K562 (cell line): ENCODE results near the gene SMURF1. TPM values are rescaled to one million over a fixed set of nuclear protein-coding genes. Genes with fewer than 3 reads are reported as not detected.
A peak's percentile ranks its signal among the peaks of the same experiment; 100 is the strongest.

Experiments used
- ATAC-seq: fragments of 200-7000 bp; cut with Tn5 transposase; 3 replicates; pipeline ENCODE4 v1.9.1; 2020; ENCODE audit warnings: moderate library complexity
- BruUV-seq: library from RNA; stranded (reverse); fragments of 400-500 nt; replicated peaks from 2 replicates; lab custom pipeline; 2021; lab: Mats Ljungman, UMichigan
- CTCF ChIA-PET: fragments of 300-600 bp; formaldehyde crosslinking; extraction: SDS; loops from one replicate; lab custom pipeline; 2021; ENCODE audit warnings: low intra/inter-chr PET ratio; lab: Yijun Ruan, JAX
- POLR2A ChIA-PET: fragments of 300-600, 350-650 bp; sonication (Branson Sonifier 250); formaldehyde crosslinking; extraction: SDS; loops from one replicate; lab custom pipeline; 2021; ENCODE audit warnings: antibody characterized with exemption, inconsistent platforms; lab: Yijun Ruan, JAX
- DNase-seq, 4 experiments: peaks; one replicate each; pipeline versions ENCODE4 v3.0.0 to v3.0.0-alpha.2; 2011 to 2018; ENCODE audit warnings: low spot score in 3 of 4, mixed read lengths in 3 of 4; ENCODE audit errors: extremely low read depth in 1 of 4
- FAIRE-seq: peaks from 2 replicates; lab custom pipeline; 2011; peaks lifted over from hg19 to GRCh38; lab: Jason Lieb, UNC
- H2AFZ ChIP-seq: 2 replicates; pipeline ENCODE4 v1.6.0; 2011; ENCODE audit warnings: low read depth, low read length, control low read depth, inconsistent platforms
- H3K27ac ChIP-seq: fragments of 200-600 bp; 3 replicates; pipeline ENCODE4 v1.8.0; 2011; ENCODE audit warnings: low read depth, mild to moderate bottlenecking, control low read depth, inconsistent platforms, low read length, moderate library complexity, mixed read lengths; ENCODE audit errors: extremely low read depth
- H3K27me3 ChIP-seq, 2 experiments: fragments of 300-600 bp in 1 of 2; 2 replicates in 1 of 2; 3 replicates in 1 of 2; pipeline versions ENCODE4 v1.6.0 to v1.8.0; 2011; ENCODE audit warnings: inconsistent platforms in 2 of 2, low read length in 2 of 2, mild to moderate bottlenecking in 1 of 2, mixed read lengths in 1 of 2, moderate library complexity in 1 of 2; ENCODE audit not compliant: control insufficient read depth in 2 of 2, insufficient read depth in 2 of 2
- H3K36me3 ChIP-seq: fragments of 300-600 bp; 3 replicates; pipeline ENCODE4 v1.8.0; 2011; ENCODE audit warnings: mild to moderate bottlenecking, low read length, inconsistent platforms; ENCODE audit not compliant: control insufficient read depth, insufficient read depth
- H3K4me1 ChIP-seq, 2 experiments: fragments of 200-600 bp in 1 of 2; replicated peaks in 1 of 2; 2 replicates in 1 of 2; 3 replicates in 1 of 2; pipeline versions ENCODE4 v1.5.1 to v1.8.0; 2011; ENCODE audit warnings: inconsistent platforms in 2 of 2, low read length in 2 of 2, mild to moderate bottlenecking in 1 of 2, mixed read lengths in 1 of 2, moderate library complexity in 1 of 2; ENCODE audit not compliant: control insufficient read depth in 2 of 2, insufficient read depth in 2 of 2
- H3K4me2 ChIP-seq: 2 replicates; pipeline ENCODE4 v1.6.1; 2011; ENCODE audit warnings: low read length, control low read depth, inconsistent platforms, mixed read lengths; ENCODE audit not compliant: insufficient read depth
- H3K4me3 ChIP-seq: fragments of 200-600 bp; sonication (generic), shearing (Covaris generic); 2 replicates; pipeline ENCODE4 v1.5.1; 2016; ENCODE audit warnings: control low read depth, inconsistent platforms
- H3K79me2 ChIP-seq: fragments of 200-600 bp; 3 replicates; pipeline ENCODE4 v1.8.0; 2011; ENCODE audit warnings: low read length, inconsistent platforms; ENCODE audit not compliant: control insufficient read depth, insufficient read depth
- H3K9ac ChIP-seq, 2 experiments: 2 replicates each; pipeline versions ENCODE4 v1.6.0 to v1.6.1; 2011; ENCODE audit warnings: low read depth in 2 of 2, low read length in 2 of 2, control low read depth in 1 of 2, inconsistent platforms in 1 of 2, mild to moderate bottlenecking in 1 of 2, mixed read lengths in 1 of 2; ENCODE audit not compliant: insufficient read depth in 1 of 2
- H3K9me1 ChIP-seq: one replicate; pipeline ENCODE4 v1.6.0; 2011; ENCODE audit warnings: inconsistent platforms, mild to moderate bottlenecking, low read length, moderate library complexity; ENCODE audit not compliant: control insufficient read depth, insufficient read depth
- H3K9me3 ChIP-seq: replicated peaks from 2 replicates; pipeline ENCODE4 v1.5.1; 2011; ENCODE audit warnings: low read depth, low read length, inconsistent platforms; ENCODE audit not compliant: control insufficient read depth, insufficient read depth
- H4K20me1 ChIP-seq: replicated peaks from 2 replicates; pipeline ENCODE4 v1.6.1; 2011; ENCODE audit warnings: low read length, inconsistent platforms, mixed read lengths; ENCODE audit not compliant: control insufficient read depth, insufficient read depth
- BMI1 ChIP-seq: fragments of 150-350 bp; IDR thresholded peaks from 2 replicates; pipeline ENCODE4 v1.6.1; 2014; ENCODE audit warnings: low read length
- ELF1 ChIP-seq: fragments of 200-800 bp; sonication (Bioruptor generic); IDR thresholded peaks from 2 replicates; pipeline ENCODE4 v1.6.1; 2016; ENCODE audit warnings: missing genetic modification characterization, missing compliant biosample characterization
- GATAD2A ChIP-seq: fragments of 450-650 bp; IDR thresholded peaks from 2 replicates; pipeline ENCODE4 v1.6.1; 2017
- RBM15 ChIP-seq: fragments of 200-400 bp; formaldehyde crosslinking; IDR thresholded peaks from 2 replicates; pipeline ENCODE4 v1.6.1; 2018; ENCODE audit warnings: mild to moderate bottlenecking, low read length, moderate library complexity; ENCODE audit not compliant: insufficient read depth
- RNF219 ChIP-seq: fragments of 250-450 bp; sonication (Bioruptor Pico); IDR thresholded peaks from 2 replicates; pipeline ENCODE4 v1.5.0; 2022; ENCODE audit warnings: mild to moderate bottlenecking
- ZNF324 ChIP-seq: fragments of 250-450 bp; sonication (Bioruptor Pico); IDR thresholded peaks from 2 replicates; pipeline ENCODE4 v1.4.0; 2020; ENCODE audit warnings: mild to moderate bottlenecking
- ZSCAN32 ChIP-seq: fragments of 450-650 bp; formaldehyde crosslinking; IDR thresholded peaks from 2 replicates; pipeline ENCODE4 v1.4.0; 2020; ENCODE audit warnings: mild to moderate bottlenecking, moderate library complexity
- WGBS: fragments of 100-300 bp; shearing (Covaris generic); methylation state at CpG from one replicate; pipeline ENCODE4 v1.1.6; 2016; ENCODE audit warnings: low coverage, mixed read lengths; ENCODE audit not compliant: insufficient coverage; ENCODE audit errors: missing lambda C conversion rate; 5-methylcytosine and 5-hydroxymethylcytosine counted together
- in situ Hi-C: fragments of 300-500 bp; cut with MboI; formaldehyde crosslinking; loops from 4 replicates; pipeline ENCODE4 v1.15.0; 2018; ENCODE audit warnings: inconsistent platforms, mixed read lengths
- intact Hi-C: fragments of 100-400 bp; cut with micrococcal nuclease; formaldehyde crosslinking; loops from 2 replicates; pipeline ENCODE4 v1.14.2; 2022
- polyA plus RNA-seq, 8 experiments: library from polyadenylated mRNA; depleted of rRNA in 4 of 8; stranded (reverse) in 5 of 8; unstranded in 3 of 8; fragments of >200 nt; fragmentation: Nextera tagmentation in 2 of 8; fragmentation: Illumina TruSeq in 1 of 8; extraction: Ambion mirVana in 2 of 8; extraction: Trizol in 1 of 8; gene quantifications; 2 replicates each; pipeline versions ENCODE4 v1.2.1 to v1.2.3, GENCODE V29; 2011 to 2014; ENCODE audit warnings: inconsistent platforms in 1 of 8, missing spikeins in 1 of 8
- total RNA-seq, 7 experiments: library from RNA; depleted of rRNA in 6 of 7; stranded (reverse); fragments of >200 nt in 6 of 7; fragmentation: Illumina TruSeq in 2 of 7; extraction: Trizol in 2 of 7; gene quantifications; 2 replicates each; pipeline versions ENCODE4 v1.2.1 to v1.2.3, GENCODE V29; 2011 to 2021; ENCODE audit warnings: low replicate concordance in 1 of 7
- TF ChIP-seq, protein P1 (sequence below): fragments of 250-450 bp; sonication (Bioruptor Pico); IDR thresholded peaks from 2 replicates; pipeline ENCODE4 v1.5.0; 2020; ENCODE audit warnings: mild to moderate bottlenecking
- TF ChIP-seq, protein P2 (sequence below): IDR thresholded peaks from 3 replicates; pipeline ENCODE4 v1.6.1; 2011; ENCODE audit warnings: borderline replicate concordance, mild to moderate bottlenecking, moderate library complexity; ENCODE audit not compliant: insufficient read length; ENCODE audit errors: extremely low read depth

SMURF1 gene
- total and polyA plus RNA-seq, 9 of the 15 experiments (the other 6 are each of a cell fraction or from before 2014, with no cell fraction given), result 1.0 to 20.1 (median 12.6) TPM

DNA sequence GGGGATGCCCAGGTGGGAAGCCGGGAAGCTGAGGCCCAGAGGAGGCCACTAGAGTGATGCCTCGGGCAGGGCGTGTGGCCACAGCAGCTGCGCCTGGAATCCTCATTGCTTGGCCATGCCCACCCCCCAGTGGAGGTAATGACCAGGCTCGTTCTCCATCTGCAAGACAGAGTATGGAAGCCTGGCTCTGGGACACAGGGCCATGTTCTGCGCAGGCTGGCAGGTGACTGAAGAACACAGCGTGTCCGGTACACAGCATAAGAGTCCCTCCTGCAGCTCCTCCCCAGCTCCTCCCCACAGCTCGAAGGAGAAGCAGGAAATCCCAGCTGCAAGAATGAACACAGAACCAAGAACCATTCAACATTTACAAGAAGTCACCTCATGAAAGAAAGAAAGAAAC lies 64.8 kb downstream of the SMURF1 start:
- in situ Hi-C loops (no loop called here), intact Hi-C loops (no loop called here)
- peaks cover 4% of the 10 kb centered on the region for H3K9me1 ChIP-seq
- no peak overlapping the region for H3K4me3 ChIP-seq
- ATAC-seq (peak; percentile 47; the same call in 2 of the 3 replicates), DNase-seq (no peak), FAIRE-seq (no peak)
- WGBS, result 79% methylated on average over 9 of the region's 9 CpGs
- H3K36me3 ChIP-seq, result no peaks in the 10 kb centered on the region
- H3K9ac ChIP-seq, result peak overlapping the region in 1 of 2 experiments; percentile 37; a peak in 1 of 4 replicates
- BruUV-seq, result no TSS peak
- H3K4me1 ChIP-seq, result peaks cover 0 to 4% of the 10 kb centered on the region in 2 experiments; a peak in 2 of 5 replicates
- H2AFZ ChIP-seq, result no peak overlapping the region
- H4K20me1 ChIP-seq, result peaks cover 3% of the 10 kb centered on the region; the same call in 1 of the 2 replicates
- POLR2A ChIA-PET, result interaction anchor here (0.8 to 1.2 kb wide), 4 partner anchors 15 to 29 kb away, joined by 3 to 6 read pairs (median 4); no protein-coding TSS in a partner anchor
- CTCF ChIA-PET, result no interaction called here
- H3K27ac ChIP-seq, result no peak overlapping the region
- H3K27me3 ChIP-seq, result no peaks in the 10 kb centered on the region
- TF ChIP-seq BMI1, result no peak
- no peak for TF ChIP-seq ZSCAN32
- TF ChIP-seq GATAD2A, result no peak
- TF ChIP-seq, protein P1, sequence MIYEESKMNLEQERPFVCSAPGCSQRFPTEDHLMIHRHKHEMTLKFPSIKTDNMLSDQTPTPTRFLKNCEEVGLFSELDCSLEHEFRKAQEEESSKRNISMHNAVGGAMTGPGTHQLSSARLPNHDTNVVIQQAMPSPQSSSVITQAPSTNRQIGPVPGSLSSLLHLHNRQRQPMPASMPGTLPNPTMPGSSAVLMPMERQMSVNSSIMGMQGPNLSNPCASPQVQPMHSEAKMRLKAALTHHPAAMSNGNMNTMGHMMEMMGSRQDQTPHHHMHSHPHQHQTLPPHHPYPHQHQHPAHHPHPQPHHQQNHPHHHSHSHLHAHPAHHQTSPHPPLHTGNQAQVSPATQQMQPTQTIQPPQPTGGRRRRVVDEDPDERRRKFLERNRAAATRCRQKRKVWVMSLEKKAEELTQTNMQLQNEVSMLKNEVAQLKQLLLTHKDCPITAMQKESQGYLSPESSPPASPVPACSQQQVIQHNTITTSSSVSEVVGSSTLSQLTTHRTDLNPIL, result no peak
- peaks cover 17% of the 10 kb centered on the region; the same call in 1 of the 3 replicates for H3K79me2 ChIP-seq
- no peak overlapping the region for H3K4me2 ChIP-seq
- H3K9me3 ChIP-seq, result no peaks in the 10 kb centered on the region

DNA sequence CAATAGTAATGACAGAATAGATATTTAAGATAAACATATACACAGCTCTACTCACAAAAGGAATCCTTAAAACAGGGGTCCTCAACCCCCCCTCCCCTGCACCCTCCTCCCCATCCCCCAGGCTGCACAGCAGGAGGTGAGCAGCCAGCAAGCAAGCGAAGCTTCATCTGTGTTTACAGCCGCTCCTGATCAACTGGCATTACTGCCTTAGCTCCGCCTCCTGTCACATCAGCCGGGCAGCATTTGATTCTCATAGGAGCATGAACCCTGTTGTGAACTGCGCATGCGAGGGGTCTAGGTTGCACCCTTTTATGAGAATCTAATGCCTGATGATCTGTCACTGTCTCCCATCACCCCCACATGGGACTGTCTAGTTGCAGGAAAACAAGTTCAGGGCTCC lies 65.5 kb downstream of the SMURF1 start:
- H2AFZ ChIP-seq, result no peak overlapping the region
- H3K9ac ChIP-seq, result no peak overlapping the region
- no peaks in the 10 kb centered on the region for H3K36me3 ChIP-seq
- intact Hi-C loops (no loop called here), in situ Hi-C loops (no loop called here)
- H3K4me1 ChIP-seq, result peaks cover 0 to 4% of the 10 kb centered on the region in 2 experiments; a peak in 3 of 5 replicates
- H3K9me3 ChIP-seq, result no peaks in the 10 kb centered on the region
- POLR2A ChIA-PET, result interaction anchor here (1.0 to 1.2 kb wide), 2 partner anchors 29 kb away, joined by 3 to 6 read pairs; no protein-coding TSS in a partner anchor
- no peak for ATAC-seq
- H3K27me3 ChIP-seq, result no peaks in the 10 kb centered on the region
- FAIRE-seq, result no peak
- H3K4me3 ChIP-seq, result no peak overlapping the region
- peaks cover 3% of the 10 kb centered on the region; the same call in 1 of the 2 replicates for H4K20me1 ChIP-seq
- H3K27ac ChIP-seq, result no peak overlapping the region
- H3K9me1 ChIP-seq, result peaks cover 4% of the 10 kb centered on the region
- no peak overlapping the region for H3K4me2 ChIP-seq
- H3K79me2 ChIP-seq, result peaks cover 18% of the 10 kb centered on the region; the same call in 1 of the 3 replicates
- no peak for DNase-seq
- 88% methylated on average over 6 of the region's 6 CpGs for WGBS
- CTCF ChIA-PET, result no interaction called here
- no TSS peak for BruUV-seq
- TF ChIP-seq RBM15 (no peak), RNF219 (CRISPR knock-in tag) (no peak), ELF1 (tag) (no peak), ZNF324 (CRISPR knock-in tag) (no peak)
- TF ChIP-seq, protein P2, sequence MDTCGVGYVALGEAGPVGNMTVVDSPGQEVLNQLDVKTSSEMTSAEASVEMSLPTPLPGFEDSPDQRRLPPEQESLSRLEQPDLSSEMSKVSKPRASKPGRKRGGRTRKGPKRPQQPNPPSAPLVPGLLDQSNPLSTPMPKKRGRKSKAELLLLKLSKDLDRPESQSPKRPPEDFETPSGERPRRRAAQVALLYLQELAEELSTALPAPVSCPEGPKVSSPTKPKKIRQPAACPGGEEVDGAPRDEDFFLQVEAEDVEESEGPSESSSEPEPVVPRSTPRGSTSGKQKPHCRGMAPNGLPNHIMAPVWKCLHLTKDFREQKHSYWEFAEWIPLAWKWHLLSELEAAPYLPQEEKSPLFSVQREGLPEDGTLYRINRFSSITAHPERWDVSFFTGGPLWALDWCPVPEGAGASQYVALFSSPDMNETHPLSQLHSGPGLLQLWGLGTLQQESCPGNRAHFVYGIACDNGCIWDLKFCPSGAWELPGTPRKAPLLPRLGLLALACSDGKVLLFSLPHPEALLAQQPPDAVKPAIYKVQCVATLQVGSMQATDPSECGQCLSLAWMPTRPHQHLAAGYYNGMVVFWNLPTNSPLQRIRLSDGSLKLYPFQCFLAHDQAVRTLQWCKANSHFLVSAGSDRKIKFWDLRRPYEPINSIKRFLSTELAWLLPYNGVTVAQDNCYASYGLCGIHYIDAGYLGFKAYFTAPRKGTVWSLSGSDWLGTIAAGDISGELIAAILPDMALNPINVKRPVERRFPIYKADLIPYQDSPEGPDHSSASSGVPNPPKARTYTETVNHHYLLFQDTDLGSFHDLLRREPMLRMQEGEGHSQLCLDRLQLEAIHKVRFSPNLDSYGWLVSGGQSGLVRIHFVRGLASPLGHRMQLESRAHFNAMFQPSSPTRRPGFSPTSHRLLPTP, result no peak
